H1 (cell line): Measurements from ENCODE around the gene CAMK2D. TPM values are rescaled to one million over a fixed set of nuclear protein-coding genes. Genes with fewer than 3 reads are reported as not detected.

ENCODE experiments used
- CTCF ChIA-PET: fragments of 300-600 bp; sonication (Branson Sonifier 250); formaldehyde crosslinking; loops from one replicate; lab custom pipeline; 2021; ENCODE audit not compliant: partially characterized antibody; lab: Charles Lee
- POLR2A ChIA-PET: fragments of 300-600 bp; sonication (Branson Sonifier 250); formaldehyde crosslinking; loops from one replicate; lab custom pipeline; 2021; ENCODE audit warnings: inconsistent platforms; ENCODE audit not compliant: partially characterized antibody; lab: Charles Lee
- DNase-seq, 2 experiments: peaks; one replicate each; pipeline versions ENCODE4 v3.0.0 to v3.0.0-alpha.2; 2010 to 2022; ENCODE audit warnings: low spot score in 2 of 2, low read depth in 1 of 2, mixed read lengths in 1 of 2
- FAIRE-seq: peaks from 2 replicates; lab custom pipeline; 2011; peaks lifted over from hg19 to GRCh38; lab: Jason Lieb, UNC
- H2AFZ ChIP-seq: 2 replicates; pipeline ENCODE4 v1.8.1; 2012; ENCODE audit warnings: low read length, inconsistent platforms
- H2AK5ac ChIP-seq: 2 replicates; pipeline ENCODE4 v1.6.1; 2013; ENCODE audit warnings: low read depth, low read length
- H2BK120ac ChIP-seq: replicated peaks from 2 replicates; pipeline ENCODE3; 2013; ENCODE audit warnings: low read depth, low read length, inconsistent platforms
- H2BK12ac ChIP-seq: 2 replicates; pipeline ENCODE4 v1.6.1; 2013; ENCODE audit warnings: low read depth, low read length
- H2BK15ac ChIP-seq: 2 replicates; pipeline ENCODE4 v1.6.1; 2013; ENCODE audit warnings: low read length
- H2BK20ac ChIP-seq: 2 replicates; pipeline ENCODE4 v1.6.1; 2013; ENCODE audit warnings: low read length
- H2BK5ac ChIP-seq: 2 replicates; pipeline ENCODE4 v1.6.1; 2013; ENCODE audit warnings: low read depth, low read length
- H3K14ac ChIP-seq: 2 replicates; pipeline ENCODE4 v1.6.1; 2013; ENCODE audit warnings: inconsistent platforms; ENCODE audit not compliant: insufficient read length
- H3K18ac ChIP-seq: 2 replicates; pipeline ENCODE4 v1.6.1; 2013; ENCODE audit warnings: low read length; ENCODE audit errors: extremely low read depth
- H3K23ac ChIP-seq: 2 replicates; pipeline ENCODE4 v1.6.1; 2013; ENCODE audit warnings: inconsistent platforms; ENCODE audit not compliant: insufficient read length
- H3K23me2 ChIP-seq: 2 replicates; pipeline ENCODE4 v1.6.1; 2013; ENCODE audit warnings: low read depth, low read length
- H3K27ac ChIP-seq: 2 replicates; pipeline ENCODE4 v1.6.1; 2011; ENCODE audit warnings: low read depth, low read length, inconsistent platforms
- H3K27me3 ChIP-seq, 4 experiments: replicated peaks in 1 of 4; 1 replicate in 1 of 4; 2 replicates in 3 of 4; pipeline versions ENCODE4 v1.6.1 to v1.8.1; 2011 to 2013; ENCODE audit warnings: low read length in 3 of 4, mild to moderate bottlenecking in 3 of 4, inconsistent platforms in 2 of 4, mixed read lengths in 2 of 4, moderate library complexity in 1 of 4; ENCODE audit not compliant: control insufficient read depth in 3 of 4, insufficient read depth in 3 of 4; ENCODE audit errors: extremely low read depth in 1 of 4
- H3K36me3 ChIP-seq, 4 experiments: 2 replicates each; pipeline versions ENCODE4 v1.6.1 to v1.8.1; 2011 to 2013; ENCODE audit warnings: mild to moderate bottlenecking in 4 of 4, low read length in 3 of 4, moderate library complexity in 2 of 4, control low read depth in 1 of 4, inconsistent platforms in 1 of 4; ENCODE audit not compliant: insufficient read depth in 4 of 4, control insufficient read depth in 2 of 4
- H3K4ac ChIP-seq: replicated peaks from 2 replicates; pipeline ENCODE3; 2013; ENCODE audit warnings: low read length, low read depth, mixed read lengths, inconsistent platforms; ENCODE audit not compliant: insufficient read length
- H3K4me1 ChIP-seq, 4 experiments: replicated peaks in 1 of 4; 1 replicate in 1 of 4; 2 replicates in 3 of 4; pipeline versions ENCODE4 v1.6.1 to v1.8.1; 2011 to 2013; ENCODE audit warnings: low read length in 3 of 4, inconsistent platforms in 2 of 4, mixed read lengths in 1 of 4; ENCODE audit not compliant: insufficient read depth in 4 of 4, control insufficient read depth in 3 of 4
- H3K4me2 ChIP-seq, 2 experiments: 2 replicates each; pipeline versions ENCODE4 v1.6.1 to v1.8.1; 2011 to 2013; ENCODE audit warnings: low read depth in 2 of 2, low read length in 2 of 2, control low read depth in 1 of 2, inconsistent platforms in 1 of 2, mild to moderate bottlenecking in 1 of 2; ENCODE audit not compliant: insufficient read depth in 1 of 2
- H3K4me3 ChIP-seq, 4 experiments: fragments of 200-600, 300-600 bp in 1 of 4; sonication (generic), shearing (Covaris generic), sonication (Bioruptor Twin) in 1 of 4; 2 replicates each; pipeline versions ENCODE4 v1.5.1 to v1.8.1; 2011 to 2016; ENCODE audit warnings: low read length in 4 of 4, low read depth in 3 of 4, control low read depth in 2 of 4, inconsistent platforms in 2 of 4, mild to moderate bottlenecking in 2 of 4, mixed read lengths in 1 of 4, moderate library complexity in 1 of 4; ENCODE audit not compliant: insufficient read depth in 2 of 4; ENCODE audit errors: extremely low read depth in 1 of 4
- H3K56ac ChIP-seq: replicated peaks from 2 replicates; pipeline ENCODE3; 2013; ENCODE audit warnings: low read depth, mild to moderate bottlenecking, mixed read lengths, low read length, inconsistent platforms; ENCODE audit not compliant: insufficient read length
- H3K79me1 ChIP-seq: 2 replicates; pipeline ENCODE4 v1.6.1; 2013; ENCODE audit warnings: low read depth, low read length, control low read depth
- H3K79me2 ChIP-seq, 2 experiments: 2 replicates each; pipeline versions ENCODE4 v1.6.1 to v1.8.1; 2012 to 2013; ENCODE audit warnings: low read length in 2 of 2, mild to moderate bottlenecking in 2 of 2, inconsistent platforms in 1 of 2; ENCODE audit not compliant: insufficient read depth in 2 of 2, control insufficient read depth in 1 of 2
- H3K9ac ChIP-seq, 4 experiments: replicated peaks in 1 of 4; 1 replicate in 1 of 4; 2 replicates in 3 of 4; pipeline versions ENCODE4 v1.6.1 to v1.8.1; 2011 to 2013; ENCODE audit warnings: low read depth in 3 of 4, low read length in 3 of 4, control low read depth in 2 of 4, mild to moderate bottlenecking in 2 of 4, moderate library complexity in 2 of 4, inconsistent platforms in 1 of 4; ENCODE audit errors: extremely low read depth in 1 of 4
- H3K9me3 ChIP-seq, 2 experiments: 2 replicates each; pipeline versions ENCODE4 v1.6.1 to v1.8.1; 2012 to 2013; ENCODE audit warnings: mild to moderate bottlenecking in 2 of 2, moderate library complexity in 2 of 2, control low read depth in 1 of 2, inconsistent platforms in 1 of 2, low read depth in 1 of 2, low read length in 1 of 2, mixed read lengths in 1 of 2; ENCODE audit not compliant: insufficient read depth in 2 of 2
- H4K20me1 ChIP-seq, 2 experiments: replicated peaks in 1 of 2; 2 replicates each; pipeline versions ENCODE3 to v1.8.1; 2011 to 2013; ENCODE audit warnings: inconsistent platforms in 2 of 2, low read length in 2 of 2, mild to moderate bottlenecking in 1 of 2; ENCODE audit not compliant: insufficient read depth in 2 of 2, control insufficient read depth in 1 of 2
- H4K5ac ChIP-seq: 2 replicates; pipeline ENCODE4 v1.6.1; 2013; ENCODE audit warnings: low read length, low read depth, mixed read lengths, inconsistent platforms; ENCODE audit not compliant: insufficient read length
- H4K8ac ChIP-seq: 2 replicates; pipeline ENCODE4 v1.8.0; 2013; ENCODE audit warnings: mild to moderate bottlenecking, moderate library complexity, low read length, inconsistent platforms; ENCODE audit not compliant: insufficient read depth; ENCODE audit errors: extremely low read depth
- H4K91ac ChIP-seq: replicated peaks from 2 replicates; pipeline ENCODE3; 2013; ENCODE audit warnings: low read length, mixed read lengths, inconsistent platforms; ENCODE audit not compliant: insufficient read length
- CTBP2 ChIP-seq: IDR thresholded peaks from 2 replicates; pipeline ENCODE4 v1.7.0; 2011; ENCODE audit warnings: borderline replicate concordance, mild to moderate bottlenecking, moderate library complexity, mixed read lengths, low read length; ENCODE audit not compliant: insufficient read depth, insufficient read length
- HDAC2 ChIP-seq, 2 experiments: fragments of 300-600 bp in 1 of 2; sonication (generic) in 1 of 2; IDR thresholded peaks; 2 replicates each; pipeline ENCODE4 v1.6.1; 2011 to 2012; ENCODE audit warnings: low read depth in 2 of 2, low read length in 2 of 2, mild to moderate bottlenecking in 2 of 2, moderate library complexity in 2 of 2, borderline replicate concordance in 1 of 2, inconsistent platforms in 1 of 2
- PHF8 ChIP-seq: fragments of 200-600 bp; sonication (generic); conservative IDR thresholded peaks from 2 replicates; pipeline ENCODE4 v1.7.1; 2012; ENCODE audit warnings: low read depth, mild to moderate bottlenecking, inconsistent platforms, low read length, moderate library complexity
- RBBP5 ChIP-seq: IDR thresholded peaks from 2 replicates; pipeline ENCODE4 v1.7.1; 2012; ENCODE audit warnings: low read depth, mild to moderate bottlenecking, inconsistent platforms, low read length, moderate library complexity, borderline replicate concordance
- RXRA ChIP-seq: IDR thresholded peaks from 2 replicates; pipeline ENCODE4 v1.6.1; 2011; ENCODE audit warnings: low read depth, mild to moderate bottlenecking, low read length, moderate library complexity; ENCODE audit not compliant: insufficient read depth
- SIN3A ChIP-seq, 2 experiments: IDR thresholded peaks in 1 of 2; conservative IDR thresholded peaks in 1 of 2; 2 replicates each; pipeline ENCODE4 v1.6.1; 2011 to 2012; ENCODE audit warnings: low read length in 2 of 2, improper control_type of control experiment in 1 of 2, low read depth in 1 of 2, mild to moderate bottlenecking in 1 of 2
- SIX5 ChIP-seq: IDR thresholded peaks from 2 replicates; pipeline ENCODE4 v1.6.1; 2011; ENCODE audit warnings: mild to moderate bottlenecking, low read depth, low read length
- YY1 ChIP-seq: IDR thresholded peaks from 2 replicates; pipeline ENCODE4 v1.6.1; 2011; ENCODE audit warnings: low read depth, mild to moderate bottlenecking, low read length
- WGBS, 2 experiments: shearing (Covaris generic) in 1 of 2; methylation state at CpG; one replicate each; pipeline versions ENCODE4 v1.1.6 to v1.1.7; 2013 to 2015; ENCODE audit warnings: low lambda C conversion rate in 2 of 2, mixed read lengths in 2 of 2, inconsistent platforms in 1 of 2, low coverage in 1 of 2, missing lambda C conversion rate in 1 of 2; ENCODE audit not compliant: insufficient replicate concordance in 2 of 2, insufficient coverage in 1 of 2, insufficient read length in 1 of 2; ENCODE audit errors: extremely low coverage in 1 of 2, missing lambda C conversion rate in 1 of 2; 5-methylcytosine and 5-hydroxymethylcytosine counted together
- polyA plus RNA-seq, 7 experiments: library from polyadenylated mRNA; depleted of rRNA in 3 of 7; stranded (reverse) in 5 of 7; unstranded in 2 of 7; fragments of >200 nt in 5 of 7; fragments of 200-250 nt in 2 of 7; gene quantifications; 1 replicate in 5 of 7; 2 replicates in 1 of 7; 4 replicates in 1 of 7; pipeline versions ENCODE4 v1.2.1 to v1.2.3, GENCODE V29; 2011 to 2013; ENCODE audit warnings: missing spikeins in 2 of 7, mixed read lengths in 2 of 7
- total RNA-seq: library from RNA; stranded (reverse); fragmentation: NEBNext Ultra II Directional; extraction: Animal tissue kit (Norgen Biotek cat#: 25700); gene quantifications from 2 replicates; pipeline ENCODE4 v1.2.1, GENCODE V29; 2021
- TF ChIP-seq, protein P1 (sequence below), 3 experiments: IDR thresholded peaks; 1 replicate in 2 of 3; 2 replicates in 1 of 3; pipeline versions ENCODE4 v1.5.1 to v1.6.1; 2011; ENCODE audit warnings: low read length in 3 of 3, mild to moderate bottlenecking in 3 of 3, inconsistent platforms in 2 of 3, low read depth in 1 of 3, moderate library complexity in 1 of 3; ENCODE audit not compliant: insufficient read depth in 1 of 3; ENCODE audit errors: control extremely low read depth in 1 of 3
- TF ChIP-seq, protein P2 (sequence below): IDR thresholded peaks from 2 replicates; pipeline ENCODE4 v1.6.1; 2011; ENCODE audit warnings: low read depth, mild to moderate bottlenecking, low read length; ENCODE audit not compliant: insufficient read depth

The CAMK2D gene
- total and polyA plus RNA-seq, 2 of the 8 experiments (the other 6 are each of a cell fraction or from before 2014, with no cell fraction given), result 3.2 to 7.0 TPM

DNA sequence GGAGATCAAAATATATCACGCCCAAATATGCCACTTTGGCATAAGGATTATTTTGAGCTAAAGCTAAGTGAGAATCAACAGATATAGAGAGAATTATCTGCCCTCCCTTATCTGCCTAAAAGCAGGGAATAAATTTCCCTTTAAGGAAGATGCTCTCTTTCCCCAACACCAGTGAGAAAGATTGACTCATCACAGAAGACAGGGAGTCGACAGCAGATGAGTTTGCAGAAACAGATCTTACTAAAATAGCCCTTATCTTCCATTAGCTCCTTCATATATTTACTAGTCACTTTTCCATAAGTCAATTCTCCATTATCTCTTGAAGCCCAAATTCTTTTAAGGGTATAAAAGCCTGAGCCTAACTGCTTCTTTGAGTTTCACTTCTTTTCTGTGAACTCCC is 156.6 kb downstream of the CAMK2D start:
- Histone ChIP-seq H4K8ac (no peak overlapping the region), H2BK120ac (no peak overlapping the region), H2BK5ac (no peak overlapping the region), H3K56ac (no peak overlapping the region), H3K23ac (no peak overlapping the region), H3K9ac (no peak overlapping the region), H3K9me3 (no peaks in the 10 kb centered on the region), H2BK20ac (no peak overlapping the region), H3K23me2 (no peaks in the 10 kb centered on the region), H2BK15ac (no peak overlapping the region), H3K27me3 (no peaks in the 10 kb centered on the region), H3K18ac (no peak overlapping the region), H2BK12ac (no peak overlapping the region), H3K79me2 (no peaks in the 10 kb centered on the region), H3K27ac (no peak overlapping the region), H3K4me1 (no peaks in the 10 kb centered on the region), H4K20me1 (no peaks in the 10 kb centered on the region), H2AK5ac (no peak overlapping the region), H3K79me1 (no peaks in the 10 kb centered on the region), H3K36me3 (no peaks in the 10 kb centered on the region), H4K91ac (no peak overlapping the region), H2AFZ (no peak overlapping the region), H3K4ac (no peak overlapping the region), H3K4me2 (no peak overlapping the region), H3K4me3 (no peak overlapping the region), H4K5ac (no peak overlapping the region), H3K14ac (no peak overlapping the region)
- 89% methylated on average over 2 of the region's 2 CpGs; no CpG with 5 or more reads in 1 of the 2 experiments for WGBS, 2 experiments
- DNase-seq (no peak), FAIRE-seq (no peak)
- POLR2A ChIA-PET, result no interaction called here
- CTCF ChIA-PET, result interaction anchor here (1.0 kb wide), 1 partner anchor 30 kb away, joined by 3 read pairs; no protein-coding TSS in a partner anchor
- TF ChIP-seq SIN3A (conservative IDR thresholded peaks at IDR 0.05 in 1 of 2, IDR thresholded peaks at IDR 0.05 in 1 of 2; ENCODE audit: low read depth in 1 of 2, low read length in 2 of 2) (no peak), SIX5 (no peak), PHF8 (no peak), HDAC2 (IDR thresholded peaks at IDR 0.05; ENCODE audit: borderline replicate concordance in 1 of 2, low read depth in 2 of 2, low read length in 2 of 2) (no peak), CTBP2 (no peak), RXRA (no peak), RBBP5 (no peak), YY1 (no peak)
- TF ChIP-seq, protein P1, sequence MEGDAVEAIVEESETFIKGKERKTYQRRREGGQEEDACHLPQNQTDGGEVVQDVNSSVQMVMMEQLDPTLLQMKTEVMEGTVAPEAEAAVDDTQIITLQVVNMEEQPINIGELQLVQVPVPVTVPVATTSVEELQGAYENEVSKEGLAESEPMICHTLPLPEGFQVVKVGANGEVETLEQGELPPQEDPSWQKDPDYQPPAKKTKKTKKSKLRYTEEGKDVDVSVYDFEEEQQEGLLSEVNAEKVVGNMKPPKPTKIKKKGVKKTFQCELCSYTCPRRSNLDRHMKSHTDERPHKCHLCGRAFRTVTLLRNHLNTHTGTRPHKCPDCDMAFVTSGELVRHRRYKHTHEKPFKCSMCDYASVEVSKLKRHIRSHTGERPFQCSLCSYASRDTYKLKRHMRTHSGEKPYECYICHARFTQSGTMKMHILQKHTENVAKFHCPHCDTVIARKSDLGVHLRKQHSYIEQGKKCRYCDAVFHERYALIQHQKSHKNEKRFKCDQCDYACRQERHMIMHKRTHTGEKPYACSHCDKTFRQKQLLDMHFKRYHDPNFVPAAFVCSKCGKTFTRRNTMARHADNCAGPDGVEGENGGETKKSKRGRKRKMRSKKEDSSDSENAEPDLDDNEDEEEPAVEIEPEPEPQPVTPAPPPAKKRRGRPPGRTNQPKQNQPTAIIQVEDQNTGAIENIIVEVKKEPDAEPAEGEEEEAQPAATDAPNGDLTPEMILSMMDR (IDR thresholded peaks at IDR 0.05; ENCODE audit: control extremely low read depth in 1 of 3, insufficient read depth in 1 of 3, low read depth in 1 of 3, low read length in 3 of 3), result no peak
- TF ChIP-seq, protein P2, sequence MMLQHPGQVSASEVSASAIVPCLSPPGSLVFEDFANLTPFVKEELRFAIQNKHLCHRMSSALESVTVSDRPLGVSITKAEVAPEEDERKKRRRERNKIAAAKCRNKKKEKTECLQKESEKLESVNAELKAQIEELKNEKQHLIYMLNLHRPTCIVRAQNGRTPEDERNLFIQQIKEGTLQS, result no peak
